HepG2 (cell line): Measurements from ENCODE around the gene SYS1. TPM values are rescaled to one million over a fixed set of nuclear protein-coding genes. Genes with fewer than 3 reads are reported as not detected.

Experiments
- CENPX ChIP-seq: sonication (generic); formaldehyde crosslinking; IDR thresholded peaks from 2 replicates; pipeline ENCODE4 v1.9.0; 2021; ENCODE audit warnings: mild to moderate bottlenecking, missing genetic modification reagents, moderate library complexity
- EP300 ChIP-seq, 3 experiments: sonication (generic) in 1 of 3; formaldehyde crosslinking in 1 of 3; IDR thresholded peaks; 2 replicates each; pipeline versions ENCODE4 v1.5.1 to v1.6.1; 2011 to 2020; ENCODE audit warnings: low read depth in 2 of 3, low read length in 2 of 3, borderline replicate concordance in 1 of 3, improper control_type of control experiment in 1 of 3, mild to moderate bottlenecking in 1 of 3, missing genetic modification reagents in 1 of 3, moderate library complexity in 1 of 3
- GABPA ChIP-seq, 2 experiments: IDR thresholded peaks; 2 replicates each; pipeline ENCODE4 v1.6.1; 2011 to 2016; ENCODE audit warnings: low read depth in 2 of 2, low read length in 1 of 2, missing biosample characterization in 1 of 2, missing genetic modification characterization in 1 of 2
- KMT2A ChIP-seq: sonication (generic); formaldehyde crosslinking; IDR thresholded peaks from 2 replicates; pipeline ENCODE4 v1.4.0; 2020; ENCODE audit warnings: missing genetic modification reagents
- KMT2B ChIP-seq: IDR thresholded peaks from 2 replicates; pipeline ENCODE4 v1.6.1; 2016; ENCODE audit warnings: missing genetic modification reagents, missing compliant biosample characterization
- MAFG ChIP-seq: sonication (generic); formaldehyde crosslinking; IDR thresholded peaks from 2 replicates; pipeline ENCODE4 v1.5.1; 2020; ENCODE audit warnings: mild to moderate bottlenecking, missing genetic modification reagents
- MEIS1 ChIP-seq: sonication (generic); formaldehyde crosslinking; IDR thresholded peaks from 2 replicates; pipeline ENCODE4 v1.9.0; 2021; ENCODE audit warnings: mild to moderate bottlenecking, missing genetic modification reagents, moderate library complexity, borderline replicate concordance
- NFATC3 ChIP-seq: sonication (generic); formaldehyde crosslinking; IDR thresholded peaks from 2 replicates; pipeline ENCODE4 v1.5.1; 2020; ENCODE audit warnings: mild to moderate bottlenecking, missing genetic modification reagents
- PAWR ChIP-seq: sonication (generic); formaldehyde crosslinking; IDR thresholded peaks from 2 replicates; pipeline ENCODE4 v1.4.0; 2020; ENCODE audit warnings: missing genetic modification reagents, mild to moderate bottlenecking, borderline replicate concordance
- PCBP2 ChIP-seq: fragments of 200-400 bp; formaldehyde crosslinking; optimal IDR thresholded peaks from 2 replicates; pipeline ENCODE3; 2018; ENCODE audit warnings: low read length, low read depth; ENCODE audit not compliant: poor library complexity, severe bottlenecking
- SRY ChIP-seq: sonication (generic); formaldehyde crosslinking; IDR thresholded peaks from 2 replicates; pipeline ENCODE4 v1.8.0; 2022; ENCODE audit warnings: mild to moderate bottlenecking, missing genetic modification reagents
- ZNF337 ChIP-seq: sonication (generic); formaldehyde crosslinking; IDR thresholded peaks from 2 replicates; pipeline ENCODE4 v1.5.1; 2020; ENCODE audit warnings: missing genetic modification reagents, low read depth, mild to moderate bottlenecking, borderline replicate concordance
- ZNF382 ChIP-seq: sonication (generic); formaldehyde crosslinking; IDR thresholded peaks from 2 replicates; pipeline ENCODE4 v1.5.0; 2020; ENCODE audit warnings: missing genetic modification reagents, mild to moderate bottlenecking, borderline replicate concordance
- ZNF430 ChIP-seq: sonication (generic); formaldehyde crosslinking; IDR thresholded peaks from 2 replicates; pipeline ENCODE4 v1.9.0; 2021; ENCODE audit warnings: mild to moderate bottlenecking, missing genetic modification reagents
- ZNF761 ChIP-seq: sonication (generic); formaldehyde crosslinking; conservative IDR thresholded peaks from 2 replicates; pipeline ENCODE4 v1.4.0; 2020; ENCODE audit warnings: mild to moderate bottlenecking, missing genetic modification reagents
- polyA plus RNA-seq, 8 experiments: library from polyadenylated mRNA; depleted of rRNA in 3 of 8; stranded (reverse) in 7 of 8; unstranded in 1 of 8; fragments of >200 nt; fragmentation: Illumina TruSeq in 4 of 8; extraction: Trizol in 4 of 8; gene quantifications; 2 replicates each; pipeline versions ENCODE4 v1.2.1 to v1.2.3, GENCODE V29; 2011 to 2016; ENCODE audit warnings: low read depth in 4 of 8, missing spikeins in 1 of 8, mixed read lengths in 1 of 8; ENCODE audit not compliant: insufficient read depth in 1 of 8
- total RNA-seq, 5 experiments: library from RNA; depleted of rRNA; stranded (reverse); fragments of >200 nt; fragmentation: Illumina TruSeq; extraction: Trizol; gene quantifications; 2 replicates each; pipeline ENCODE4 v1.2.3, GENCODE V29; 2016; ENCODE audit warnings: low read depth in 1 of 5
- TF ChIP-seq, protein P1 (sequence below), 2 experiments: sonication (generic) in 1 of 2; formaldehyde crosslinking in 1 of 2; IDR thresholded peaks; 2 replicates each; pipeline versions ENCODE4 v1.4.0 to v1.6.1; 2016 to 2020; ENCODE audit warnings: borderline replicate concordance in 1 of 2, low read depth in 1 of 2, mild to moderate bottlenecking in 1 of 2, missing genetic modification reagents in 1 of 2
- TF ChIP-seq, protein P2 (sequence below): sonication (generic); formaldehyde crosslinking; IDR thresholded peaks from 2 replicates; pipeline ENCODE4 v1.4.0; 2020; ENCODE audit warnings: mild to moderate bottlenecking, missing genetic modification reagents

SYS1 gene
- total and polyA plus RNA-seq, 2 of the 13 experiments (the other 11 are each of a cell fraction or from before 2014, with no cell fraction given), result 38.3 to 65.6 TPM

DNA sequence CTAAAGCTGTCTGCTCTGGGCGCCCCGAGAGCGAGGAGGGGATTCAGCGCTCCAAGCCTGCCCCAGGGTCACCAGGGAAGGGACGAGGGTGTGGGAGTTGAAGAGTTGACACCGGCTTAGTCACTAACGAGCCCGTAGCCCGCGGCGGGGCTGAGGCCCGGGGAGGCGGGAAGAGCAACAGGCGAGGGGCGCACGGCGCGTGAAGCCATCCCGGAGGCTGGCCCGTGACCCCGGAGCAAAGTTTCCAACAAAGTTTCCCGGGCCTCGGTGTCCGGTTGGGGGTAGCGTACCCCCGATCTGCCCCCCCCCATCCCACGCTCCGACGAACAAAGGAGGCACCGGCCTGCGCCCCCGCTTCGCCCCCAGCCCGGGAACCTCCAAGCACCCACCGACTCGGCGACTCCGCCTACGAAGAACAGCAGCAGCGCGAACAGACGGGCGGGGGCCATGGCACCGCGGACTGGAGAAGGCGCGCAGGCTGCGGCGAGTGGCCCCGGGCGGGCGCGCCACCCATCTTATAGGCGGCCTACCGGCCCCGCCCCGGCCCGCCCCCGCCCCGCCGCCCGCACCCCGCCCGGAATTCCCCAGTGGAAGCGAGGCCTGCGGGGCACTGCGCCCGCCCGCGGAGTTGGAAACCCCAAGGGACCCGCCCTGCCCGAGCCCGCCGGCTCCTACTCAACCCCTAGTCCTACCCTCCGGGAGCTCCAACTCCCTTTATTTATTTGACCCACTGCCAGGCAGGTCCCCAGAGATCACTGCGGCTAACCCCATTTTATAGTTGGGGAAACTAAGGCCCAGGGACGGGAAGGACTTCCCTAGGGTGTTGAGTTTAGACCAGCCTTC, 14.8 kb upstream of the SYS1 start, which contains the start of gene SDC4 (continued):
- TF ChIP-seq, protein P1, sequence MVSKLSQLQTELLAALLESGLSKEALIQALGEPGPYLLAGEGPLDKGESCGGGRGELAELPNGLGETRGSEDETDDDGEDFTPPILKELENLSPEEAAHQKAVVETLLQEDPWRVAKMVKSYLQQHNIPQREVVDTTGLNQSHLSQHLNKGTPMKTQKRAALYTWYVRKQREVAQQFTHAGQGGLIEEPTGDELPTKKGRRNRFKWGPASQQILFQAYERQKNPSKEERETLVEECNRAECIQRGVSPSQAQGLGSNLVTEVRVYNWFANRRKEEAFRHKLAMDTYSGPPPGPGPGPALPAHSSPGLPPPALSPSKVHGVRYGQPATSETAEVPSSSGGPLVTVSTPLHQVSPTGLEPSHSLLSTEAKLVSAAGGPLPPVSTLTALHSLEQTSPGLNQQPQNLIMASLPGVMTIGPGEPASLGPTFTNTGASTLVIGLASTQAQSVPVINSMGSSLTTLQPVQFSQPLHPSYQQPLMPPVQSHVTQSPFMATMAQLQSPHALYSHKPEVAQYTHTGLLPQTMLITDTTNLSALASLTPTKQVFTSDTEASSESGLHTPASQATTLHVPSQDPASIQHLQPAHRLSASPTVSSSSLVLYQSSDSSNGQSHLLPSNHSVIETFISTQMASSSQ (IDR thresholded peaks at IDR 0.05; ENCODE audit: low read depth), result no peak
- TF ChIP-seq, protein P1 (CRISPR knock-in tag; IDR thresholded peaks at IDR 0.05; ENCODE audit: borderline replicate concordance), result 0 out of 2 replicates have a peak, but pooled peaks have one; percentile 52
- TF ChIP-seq EP300 (IDR thresholded peaks at IDR 0.05; ENCODE audit: low read depth in 2 of 2, low read length in 2 of 2) (no peak), EP300 (CRISPR knock-in tag; IDR thresholded peaks at IDR 0.05; ENCODE audit: borderline replicate concordance) (no peak), ZNF430 (CRISPR knock-in tag) (peak; percentile 95), CENPX (CRISPR knock-in tag) (no peak), ZNF761 (CRISPR knock-in tag) (peak; percentile 65; the same call in 1 of the 2 replicates), PCBP2 (no peak), ZNF382 (no peak), ZNF337 (CRISPR knock-in tag) (no peak), GABPA (IDR thresholded peaks at IDR 0.05; ENCODE audit: low read depth, low read length) (no peak), GABPA (CRISPR knock-in tag; IDR thresholded peaks at IDR 0.05; ENCODE audit: low read depth) (no peak), KMT2B (CRISPR knock-in tag) (no peak), MAFG (CRISPR knock-in tag) (0 out of 2 replicates have a peak, but pooled peaks have one; percentile 28), KMT2A (CRISPR knock-in tag) (peak; percentile 70), MEIS1 (CRISPR knock-in tag) (0 out of 2 replicates have a peak, but pooled peaks have one; percentile 70), NFATC3 (CRISPR knock-in tag) (no peak), PAWR (CRISPR knock-in tag) (no peak), SRY (CRISPR knock-in tag) (peak; percentile 93)
- TF ChIP-seq, protein P2, sequence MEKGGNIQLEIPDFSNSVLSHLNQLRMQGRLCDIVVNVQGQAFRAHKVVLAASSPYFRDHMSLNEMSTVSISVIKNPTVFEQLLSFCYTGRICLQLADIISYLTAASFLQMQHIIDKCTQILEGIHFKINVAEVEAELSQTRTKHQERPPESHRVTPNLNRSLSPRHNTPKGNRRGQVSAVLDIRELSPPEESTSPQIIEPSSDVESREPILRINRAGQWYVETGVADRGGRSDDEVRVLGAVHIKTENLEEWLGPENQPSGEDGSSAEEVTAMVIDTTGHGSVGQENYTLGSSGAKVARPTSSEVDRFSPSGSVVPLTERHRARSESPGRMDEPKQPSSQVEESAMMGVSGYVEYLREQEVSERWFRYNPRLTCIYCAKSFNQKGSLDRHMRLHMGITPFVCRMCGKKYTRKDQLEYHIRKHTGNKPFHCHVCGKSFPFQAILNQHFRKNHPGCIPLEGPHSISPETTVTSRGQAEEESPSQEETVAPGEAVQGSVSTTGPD (CRISPR knock-in tag), result no peak
